HG03025 (cell line): Measurements from ENCODE around the gene NDUFS1.

Experiments used
- ATAC-seq: cut with Tn5 transposase; IDR thresholded peaks from one replicate; pipeline ENCODE4 v1.9.1; 2021; ENCODE audit warnings: mild to moderate bottlenecking, moderate library complexity; ENCODE audit not compliant: unreplicated experiment, low FRiP score

The NDUFS1 gene

GRCh38 chr2:206071807-206072206 is 87.4 kb downstream of the NDUFS1 start:
- no peak for ATAC-seq

- ATAC-seq, result no peak
These were observed 89.8 kb downstream of the NDUFS1 start for GRCh38 chr2:206069417-206069816.

GRCh38 chr2:206068207-206068606 is 91.0 kb downstream of the NDUFS1 start:
- ATAC-seq, result no peak
